Upper lobe of left lung (tissue), 6 donors: ENCODE results near the gene IFNK. TPM values are rescaled to one million over a fixed set of nuclear protein-coding genes. Genes with fewer than 3 reads are reported as not detected.

ENCODE experiments used
- ATAC-seq, 2 donors: fragments of 200-7000 bp; cut with Tn5 transposase; one replicate each; pipeline ENCODE4 v1.9.1; 2022; ENCODE audit warnings: mild to moderate bottlenecking in 2 of 2, moderate library complexity in 2 of 2; ENCODE audit not compliant: low FRiP score in 2 of 2
- DNase-seq, 2 donors: peaks; one replicate each; pipeline ENCODE4 v3.0.0-alpha.2; 2019 to 2020
- H3K27ac ChIP-seq, 4 donors: fragments of 200-600 bp; sonication (generic); one replicate each; pipeline ENCODE4 v1.5.1; 2016 to 2019
- H3K27me3 ChIP-seq, 4 donors: fragments of 200-600 bp; sonication (generic); one replicate each; pipeline ENCODE4 v1.5.1; 2017 to 2019
- H3K36me3 ChIP-seq, 4 donors: fragments of 200-600 bp; sonication (generic); one replicate each; pipeline ENCODE4 v1.5.1; 2016 to 2019
- H3K4me1 ChIP-seq, 4 donors: fragments of 200-600 bp; sonication (generic); one replicate each; pipeline ENCODE4 v1.5.1; 2018 to 2019
- H3K4me3 ChIP-seq, 4 donors: fragments of 200-600 bp; sonication (generic); one replicate each; pipeline ENCODE4 v1.5.1; 2017 to 2019; ENCODE audit warnings: mild to moderate bottlenecking in 2 of 4, moderate library complexity in 1 of 4
- H3K9me3 ChIP-seq, 4 donors: fragments of 200-600 bp; sonication (generic); one replicate each; pipeline ENCODE4 v1.5.1; 2018 to 2019
- CTCF ChIP-seq, 6 experiments: fragments of 450-650 bp in 4 of 6; fragments of 200-600 bp in 2 of 6; sonication (generic) in 2 of 6; IDR thresholded peaks; one replicate each; pipeline ENCODE4 v1.5.1; 2016 to 2019; ENCODE audit warnings: antibody characterized with exemption in 6 of 6
- EP300 ChIP-seq, 4 donors: sonication (generic); formaldehyde crosslinking; IDR thresholded peaks; one replicate each; pipeline ENCODE4 v1.5.1; 2017; ENCODE audit warnings: antibody characterized with exemption in 4 of 4, control low read depth in 2 of 4
- POLR2A ChIP-seq, 4 donors: fragments of 450-650 bp; IDR thresholded peaks; one replicate each; pipeline ENCODE4 v1.5.1; 2016 to 2017; ENCODE audit warnings: antibody characterized with exemption in 4 of 4, mild to moderate bottlenecking in 2 of 4
- POLR2AphosphoS5 ChIP-seq, 2 donors: sonication (generic); formaldehyde crosslinking; IDR thresholded peaks; one replicate each; pipeline ENCODE4 v1.5.1; 2017; ENCODE audit warnings: antibody characterized with exemption in 2 of 2
- WGBS, 2 donors: methylation state at CpG; one replicate each; pipeline ENCODE4 v1.1.5; 2017 to 2018; 5-methylcytosine and 5-hydroxymethylcytosine counted together
- total RNA-seq, 6 donors: library from RNA; depleted of rRNA in 4 of 6; stranded (reverse); fragments of >200 nt in 4 of 6; gene quantifications; one replicate each; pipeline versions ENCODE4 v1.1.0 to v1.2.1, GENCODE V29; 2016 to 2021
- donor health status: DM: no; HTN: no; CAD: no; lungs with moderate emphysema.
- donor health status: DM: no; HTN: yes; CAD: no; lungs with severe emphysema.

Gene IFNK
- total RNA-seq, 6 donors from 2014 or later = not detected

- H3K4me1 ChIP-seq = peaks cover 0 to 7% (median 0%) of the 10 kb centered on the region in 4 donors
- TF ChIP-seq POLR2A (IDR thresholded peaks at IDR 0.05) (no peak), CTCF (IDR thresholded peaks at IDR 0.05) (no peak), EP300 (IDR thresholded peaks at IDR 0.05) (no peak), POLR2AphosphoS5 (IDR thresholded peaks at IDR 0.05) (no peak)
- DNase-seq (no peak), ATAC-seq (no peak)
- H3K4me3 ChIP-seq = no peak overlapping the region
- no peaks in the 10 kb centered on the region for H3K27me3 ChIP-seq
- no peaks in the 10 kb centered on the region for H3K9me3 ChIP-seq
- no peak overlapping the region for H3K27ac ChIP-seq
- no peaks in the 10 kb centered on the region for H3K36me3 ChIP-seq
Measured at GRCh38 chr9:27504259-27504658, 19.8 kb upstream of the IFNK start.

DNA sequence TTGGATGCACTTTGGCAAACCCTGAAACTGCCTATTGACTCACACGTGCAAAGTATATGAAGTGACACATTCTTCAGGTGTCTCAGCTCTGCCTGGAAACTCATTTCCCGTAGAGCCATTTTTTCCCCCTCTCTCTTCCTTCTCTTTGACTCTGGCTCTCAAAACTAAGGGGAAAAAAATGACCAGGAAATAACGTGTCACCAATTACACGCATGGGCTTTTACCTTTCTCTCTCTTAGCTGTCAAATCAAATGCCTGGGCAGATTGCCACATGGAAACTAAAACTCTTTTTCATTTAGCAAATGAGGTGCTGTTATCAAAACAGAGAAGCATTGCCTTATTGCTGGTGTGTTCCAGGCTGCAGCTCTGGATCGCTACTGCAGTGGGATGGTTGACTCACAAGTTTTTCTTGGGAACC lies 18.3 kb upstream of the IFNK start:
- H3K4me3 ChIP-seq = no peak overlapping the region
- H3K4me1 ChIP-seq = no peaks in the 10 kb centered on the region
- no peak for DNase-seq
- WGBS, 2 donors = 43 to 59% methylated on average over 5 of the region's 5 CpGs
- H3K36me3 ChIP-seq = no peaks in the 10 kb centered on the region
- ATAC-seq = no peak
- TF ChIP-seq CTCF (IDR thresholded peaks at IDR 0.05) (no peak), POLR2AphosphoS5 (IDR thresholded peaks at IDR 0.05) (no peak), EP300 (IDR thresholded peaks at IDR 0.05) (no peak), POLR2A (IDR thresholded peaks at IDR 0.05) (no peak)
- H3K27ac ChIP-seq = no peak overlapping the region
- no peaks in the 10 kb centered on the region for H3K27me3 ChIP-seq
- H3K9me3 ChIP-seq = no peaks in the 10 kb centered on the region

- ATAC-seq = no peak
- Histone ChIP-seq H3K4me1 (no peaks in the 10 kb centered on the region), H3K27ac (no peak overlapping the region), H3K36me3 (no peaks in the 10 kb centered on the region), H3K27me3 (no peaks in the 10 kb centered on the region), H3K9me3 (no peaks in the 10 kb centered on the region), H3K4me3 (no peak overlapping the region)
- no peak for DNase-seq
- 44 to 47% methylated on average over 2 of the region's 2 CpGs for WGBS, 2 donors
- TF ChIP-seq EP300 (IDR thresholded peaks at IDR 0.05) (no peak), POLR2AphosphoS5 (IDR thresholded peaks at IDR 0.05) (no peak), POLR2A (IDR thresholded peaks at IDR 0.05) (no peak), CTCF (IDR thresholded peaks at IDR 0.05) (no peak)
Measured at GRCh38 chr9:27506981-27507380, 17.1 kb upstream of the IFNK start.

- H3K27ac ChIP-seq = no peak overlapping the region
- no peaks in the 10 kb centered on the region for H3K9me3 ChIP-seq
- DNase-seq = no peak
- H3K27me3 ChIP-seq = no peaks in the 10 kb centered on the region
- no peak for ATAC-seq
- no peak overlapping the region for H3K4me3 ChIP-seq
- no peaks in the 10 kb centered on the region for H3K4me1 ChIP-seq
- H3K36me3 ChIP-seq = no peaks in the 10 kb centered on the region
- 81 to 89% methylated on average over 2 of the region's 2 CpGs for WGBS, 2 donors
- TF ChIP-seq CTCF (IDR thresholded peaks at IDR 0.05) = no peak
- TF ChIP-seq POLR2AphosphoS5 (IDR thresholded peaks at IDR 0.05) = no peak
- no peak for TF ChIP-seq EP300 (IDR thresholded peaks at IDR 0.05)
- TF ChIP-seq POLR2A (IDR thresholded peaks at IDR 0.05) = no peak
Measured at GRCh38 chr9:27510780-27511179, 13.3 kb upstream of the IFNK start.

- no peaks in the 10 kb centered on the region for H3K4me1 ChIP-seq
- no peaks in the 10 kb centered on the region for H3K9me3 ChIP-seq
- H3K4me3 ChIP-seq = no peak overlapping the region
- TF ChIP-seq CTCF (IDR thresholded peaks at IDR 0.05) (no peak), EP300 (IDR thresholded peaks at IDR 0.05) (no peak), POLR2AphosphoS5 (IDR thresholded peaks at IDR 0.05) (no peak), POLR2A (IDR thresholded peaks at IDR 0.05) (no peak)
- DNase-seq = no peak
- no peak for ATAC-seq
- H3K27ac ChIP-seq = no peak overlapping the region
- WGBS, 2 donors = 82 to 89% methylated on average over 2 of the region's 2 CpGs
- H3K27me3 ChIP-seq = no peaks in the 10 kb centered on the region
- H3K36me3 ChIP-seq = no peaks in the 10 kb centered on the region
Measured at GRCh38 chr9:27511771-27512170, 12.3 kb upstream of the IFNK start.
